Tibial artery (tissue), 4 donors: ENCODE data around the gene IL2RG.

ENCODE experiments used
- DNase-seq, 2 donors: peaks; one replicate each; pipeline ENCODE4 v3.0.0-alpha.2; 2019
- H3K27ac ChIP-seq, 2 donors: fragments of 200-600 bp; sonication (generic) in 1 of 2; 1 replicate in 1 of 2; 2 replicates in 1 of 2; pipeline ENCODE4 v1.5.1; 2018 to 2019; ENCODE audit warnings: mild to moderate bottlenecking in 1 of 2
- H3K27me3 ChIP-seq, 2 donors: fragments of 200-600 bp; sonication (generic) in 1 of 2; one replicate each; pipeline versions ENCODE4 v1.5.1 to v1.6.0; 2016 to 2019
- H3K36me3 ChIP-seq, 3 donors: fragments of 200-600 bp; sonication (generic) in 2 of 3; one replicate each; pipeline ENCODE4 v1.5.1; 2016 to 2019; ENCODE audit warnings: mild to moderate bottlenecking in 2 of 3
- H3K4me1 ChIP-seq, 4 donors: fragments of 200-600 bp; sonication (generic) in 2 of 4; 1 replicate in 3 of 4; 2 replicates in 1 of 4; pipeline ENCODE4 v1.5.1; 2016 to 2019
- H3K4me3 ChIP-seq, 2 donors: fragments of 200-600 bp; sonication (generic) in 1 of 2; 1 replicate in 1 of 2; 2 replicates in 1 of 2; pipeline ENCODE4 v1.5.1; 2018 to 2019; ENCODE audit warnings: mild to moderate bottlenecking in 2 of 2
- H3K9me3 ChIP-seq, 3 donors: fragments of 200-600 bp; sonication (generic) in 1 of 3; one replicate each; pipeline ENCODE4 v1.5.1; 2016 to 2019
- intact Hi-C: fragments of 100-400 bp; cut with DNase I; formaldehyde crosslinking; loops from one replicate; pipeline ENCODE4 v1.15.0; 2023; ENCODE audit warnings: low total_unique reads
- TF ChIP-seq, protein P1 (sequence below), 2 experiments: fragments of 200-600 bp in 1 of 2; fragments of 450-650 bp in 1 of 2; IDR thresholded peaks; one replicate each; pipeline ENCODE4 v1.5.1; 2017 to 2019; ENCODE audit warnings: antibody characterized with exemption in 2 of 2, mild to moderate bottlenecking in 1 of 2, moderate library complexity in 1 of 2

The IL2RG gene

DNA sequence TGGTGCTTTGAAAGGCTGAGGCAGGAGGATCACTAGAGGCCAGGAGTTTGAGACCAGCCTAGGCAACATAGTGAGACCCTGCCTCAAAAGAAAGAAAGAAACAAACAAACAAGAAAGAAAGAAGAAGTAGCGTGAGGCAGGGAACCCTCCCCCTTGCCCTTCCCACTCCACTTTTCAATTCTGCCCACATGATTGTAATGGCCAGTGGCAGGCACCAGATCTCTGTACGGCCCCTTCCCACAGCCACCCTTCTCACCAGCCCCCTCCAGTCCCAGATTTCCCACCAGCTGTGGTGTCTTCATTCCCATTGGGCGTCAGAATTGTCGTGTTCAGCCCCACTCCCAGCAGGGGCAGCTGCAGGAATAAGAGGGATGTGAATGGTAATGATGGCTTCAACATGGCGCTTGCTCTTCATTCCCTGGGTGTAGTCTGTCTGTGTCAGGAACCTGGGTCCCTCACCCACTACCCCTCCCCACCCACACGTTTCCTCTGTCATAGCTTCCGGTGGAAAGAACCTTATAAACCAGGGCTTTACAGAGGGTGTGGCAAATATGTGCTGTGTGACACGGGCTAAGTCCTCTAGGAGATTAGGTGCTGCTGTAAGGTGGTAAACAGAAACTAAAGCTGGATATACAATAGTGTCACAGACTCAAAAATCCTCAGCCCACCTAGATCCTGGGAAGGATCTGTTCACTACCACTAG, at the start of gene IL2RG:
IL2RG (minus strand) TSS at position 437 of the 703 bp plus-strand sequence; CDS start at position 399, 38 bp downstream.
- H3K27me3 ChIP-seq = no peaks in the 10 kb centered on the region
- H3K4me3 ChIP-seq = no peak within 1 kb of the TSS
- intact Hi-C loops = no loop called here
- no peaks in the 10 kb centered on the region for H3K9me3 ChIP-seq
- H3K4me1 ChIP-seq = no peaks in the 10 kb centered on the region
- no peak within 1 kb of the TSS for H3K27ac ChIP-seq
- no peak for DNase-seq
- TF ChIP-seq, protein P1, sequence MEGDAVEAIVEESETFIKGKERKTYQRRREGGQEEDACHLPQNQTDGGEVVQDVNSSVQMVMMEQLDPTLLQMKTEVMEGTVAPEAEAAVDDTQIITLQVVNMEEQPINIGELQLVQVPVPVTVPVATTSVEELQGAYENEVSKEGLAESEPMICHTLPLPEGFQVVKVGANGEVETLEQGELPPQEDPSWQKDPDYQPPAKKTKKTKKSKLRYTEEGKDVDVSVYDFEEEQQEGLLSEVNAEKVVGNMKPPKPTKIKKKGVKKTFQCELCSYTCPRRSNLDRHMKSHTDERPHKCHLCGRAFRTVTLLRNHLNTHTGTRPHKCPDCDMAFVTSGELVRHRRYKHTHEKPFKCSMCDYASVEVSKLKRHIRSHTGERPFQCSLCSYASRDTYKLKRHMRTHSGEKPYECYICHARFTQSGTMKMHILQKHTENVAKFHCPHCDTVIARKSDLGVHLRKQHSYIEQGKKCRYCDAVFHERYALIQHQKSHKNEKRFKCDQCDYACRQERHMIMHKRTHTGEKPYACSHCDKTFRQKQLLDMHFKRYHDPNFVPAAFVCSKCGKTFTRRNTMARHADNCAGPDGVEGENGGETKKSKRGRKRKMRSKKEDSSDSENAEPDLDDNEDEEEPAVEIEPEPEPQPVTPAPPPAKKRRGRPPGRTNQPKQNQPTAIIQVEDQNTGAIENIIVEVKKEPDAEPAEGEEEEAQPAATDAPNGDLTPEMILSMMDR (IDR thresholded peaks at IDR 0.05) = no peak
- H3K36me3 ChIP-seq = no peaks in the 10 kb centered on the region

DNA sequence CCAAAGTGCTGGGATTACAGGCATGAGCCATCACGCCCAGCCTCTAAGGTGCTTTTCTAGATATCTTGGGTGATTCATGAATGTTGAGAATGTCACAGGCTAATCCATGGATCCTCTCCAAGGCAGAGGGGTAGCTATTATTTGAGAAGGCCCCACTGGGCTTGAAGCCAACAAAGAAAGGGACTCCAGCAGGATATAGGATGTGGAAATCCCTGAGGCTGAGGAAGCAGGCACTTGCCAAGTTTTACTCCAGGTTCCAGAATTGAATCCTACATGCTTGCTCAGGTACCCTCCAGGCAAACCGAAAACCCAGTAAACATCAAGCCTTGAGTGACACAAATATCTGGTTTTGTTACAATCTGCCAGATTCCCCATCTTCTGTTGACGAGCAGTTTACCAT, 49.1 kb upstream of the IL2RG start:
- no peaks in the 10 kb centered on the region for H3K36me3 ChIP-seq
- intact Hi-C loops = no loop called here
- H3K27me3 ChIP-seq = no peaks in the 10 kb centered on the region
- no peak for DNase-seq
- H3K27ac ChIP-seq = no peak overlapping the region
- H3K9me3 ChIP-seq = no peaks in the 10 kb centered on the region
- no peaks in the 10 kb centered on the region for H3K4me1 ChIP-seq
- TF ChIP-seq, protein P1 (IDR thresholded peaks at IDR 0.05) = no peak
- H3K4me3 ChIP-seq = no peak overlapping the region

DNA sequence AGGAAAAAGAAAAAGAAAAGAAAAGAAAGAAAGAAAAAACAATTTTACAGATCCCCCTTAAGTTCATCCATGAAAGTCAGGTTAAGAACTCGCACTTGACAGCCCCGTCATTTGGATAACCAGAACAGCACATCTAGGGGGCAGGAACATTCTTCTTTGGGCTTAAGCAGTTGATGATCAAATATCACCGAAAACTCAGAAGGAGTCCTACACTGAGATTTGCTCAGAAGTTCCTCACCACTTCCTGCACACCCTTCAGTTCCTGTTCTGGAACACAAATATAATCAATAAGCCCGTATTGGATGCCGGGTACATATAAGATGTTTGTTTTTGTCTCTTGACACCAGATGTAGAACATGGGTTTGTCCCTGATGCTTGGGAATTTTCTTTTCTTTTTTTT, 48.0 kb upstream of the IL2RG start:
- no peak overlapping the region for H3K4me3 ChIP-seq
- no peaks in the 10 kb centered on the region for H3K4me1 ChIP-seq
- H3K27me3 ChIP-seq = no peaks in the 10 kb centered on the region
- H3K36me3 ChIP-seq = no peaks in the 10 kb centered on the region
- DNase-seq = no peak
- intact Hi-C loops = no loop called here
- no peak overlapping the region for H3K27ac ChIP-seq
- no peaks in the 10 kb centered on the region for H3K9me3 ChIP-seq
- TF ChIP-seq, protein P1 (IDR thresholded peaks at IDR 0.05) = no peak

DNA sequence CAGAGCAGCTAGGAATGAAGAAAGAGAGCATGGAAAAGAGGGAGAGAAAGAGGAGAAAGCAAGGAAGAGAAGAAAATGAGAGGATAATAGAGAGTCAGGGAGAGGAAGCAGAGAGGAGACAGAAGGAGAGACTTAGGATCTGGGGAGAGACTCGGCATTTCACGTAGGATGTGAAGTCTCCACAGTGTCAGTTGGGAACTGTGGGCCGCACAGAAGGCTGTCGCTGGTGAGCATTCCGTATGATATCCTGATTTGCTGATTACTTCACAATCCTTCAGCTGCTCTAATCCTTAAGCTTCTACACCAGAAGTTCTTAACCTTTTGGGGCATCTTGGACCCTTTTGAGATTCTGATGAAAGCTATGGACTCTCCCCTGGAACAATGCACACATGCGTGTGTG, 47.2 kb upstream of the IL2RG start:
- Histone ChIP-seq H3K4me3 (no peak overlapping the region), H3K9me3 (no peaks in the 10 kb centered on the region), H3K27me3 (no peaks in the 10 kb centered on the region), H3K27ac (no peak overlapping the region), H3K36me3 (no peaks in the 10 kb centered on the region), H3K4me1 (no peaks in the 10 kb centered on the region)
- TF ChIP-seq, protein P1 (IDR thresholded peaks at IDR 0.05) = no peak
- no peak for DNase-seq
- intact Hi-C loops = no loop called here

DNA sequence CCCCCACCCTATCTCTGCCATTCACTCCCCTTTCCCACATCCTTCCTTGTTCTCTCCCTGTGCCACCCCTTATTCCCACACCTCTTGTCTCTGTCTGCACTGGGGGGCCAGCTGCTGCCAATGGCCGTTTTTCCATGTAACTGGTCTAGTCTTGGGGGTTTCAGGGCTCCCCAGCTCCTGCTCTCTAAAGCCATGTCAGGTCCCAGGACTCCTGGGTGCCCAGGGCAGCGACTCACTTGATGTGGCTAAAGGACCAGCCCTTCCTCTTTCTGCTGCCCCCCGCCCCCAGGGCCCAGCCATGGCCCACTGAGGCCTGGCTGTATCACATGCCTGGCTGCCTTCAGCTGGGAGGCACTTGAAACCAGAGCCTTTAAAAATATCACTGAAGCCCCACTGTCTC, 43.3 kb upstream of the IL2RG start:
- H3K9me3 ChIP-seq = no peaks in the 10 kb centered on the region
- no peak overlapping the region for H3K4me3 ChIP-seq
- H3K4me1 ChIP-seq = no peaks in the 10 kb centered on the region
- no peak for DNase-seq
- intact Hi-C loops = no loop called here
- no peak overlapping the region for H3K27ac ChIP-seq
- TF ChIP-seq, protein P1 (IDR thresholded peaks at IDR 0.05) = no peak
- H3K36me3 ChIP-seq = no peaks in the 10 kb centered on the region
- H3K27me3 ChIP-seq = no peaks in the 10 kb centered on the region

DNA sequence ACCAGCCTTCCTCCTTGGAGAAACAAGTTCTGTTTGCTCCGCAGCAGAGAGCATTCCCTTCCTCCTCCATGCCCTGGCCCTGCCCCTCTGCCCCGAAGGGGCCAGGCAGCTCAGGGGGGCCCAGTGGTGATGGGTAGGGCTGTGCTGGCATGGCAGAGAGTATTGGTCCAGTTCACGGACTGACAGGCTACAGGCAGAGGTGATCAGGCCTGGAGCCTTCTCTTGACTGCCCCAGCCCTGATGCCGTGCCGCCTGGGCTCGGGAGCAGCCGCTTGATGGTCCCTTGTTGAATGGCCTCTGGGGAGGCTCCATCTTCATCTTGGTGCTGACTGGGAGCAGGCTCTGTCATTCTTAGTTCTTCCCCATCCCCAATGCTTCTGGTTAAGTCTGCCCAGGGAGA, 42.8 kb upstream of the IL2RG start:
- Histone ChIP-seq H3K27ac (no peak overlapping the region), H3K4me3 (no peak overlapping the region), H3K36me3 (no peaks in the 10 kb centered on the region), H3K9me3 (no peaks in the 10 kb centered on the region), H3K27me3 (no peaks in the 10 kb centered on the region), H3K4me1 (no peaks in the 10 kb centered on the region)
- intact Hi-C loops = no loop called here
- TF ChIP-seq, protein P1 (IDR thresholded peaks at IDR 0.05) = no peak
- no peak for DNase-seq
